Testis (tissue), 3 donors: ENCODE measurements around the gene WSB2. TPM values are rescaled to one million over a fixed set of nuclear protein-coding genes. Genes with fewer than 3 reads are reported as not detected.

Experiments used
- DNase-seq: peaks from one replicate; pipeline ENCODE4 v3.0.0-alpha.2; 2019
- H3K27ac ChIP-seq, 2 donors: fragments of 200-600 bp; sonication (generic); one replicate each; pipeline ENCODE4 v1.5.1; 2019
- H3K27me3 ChIP-seq: fragments of 200-600 bp; sonication (generic); one replicate; pipeline ENCODE4 v1.5.1; 2019
- H3K36me3 ChIP-seq: fragments of 200-600 bp; sonication (generic); one replicate; pipeline ENCODE4 v1.5.1; 2017; ENCODE audit warnings: low read depth; ENCODE audit errors: missing control alignments
- H3K4me1 ChIP-seq: fragments of 200-600 bp; sonication (generic); one replicate; pipeline ENCODE4 v1.5.1; 2019
- H3K4me3 ChIP-seq, 2 donors: fragments of 200-600 bp; sonication (generic); one replicate each; pipeline ENCODE4 v1.5.1; 2017 to 2019
- H3K9me3 ChIP-seq: fragments of 200-600 bp; sonication (generic); one replicate; pipeline ENCODE4 v1.5.1; 2017
- POLR2A ChIP-seq: fragments of 450-650 bp; IDR thresholded peaks from one replicate; pipeline ENCODE4 v1.6.1; 2017; ENCODE audit warnings: antibody characterized with exemption, mild to moderate bottlenecking, moderate library complexity
- WGBS, 2 donors: methylation state at CpG; one replicate each; pipeline ENCODE4 v1.1.5; 2018; 5-methylcytosine and 5-hydroxymethylcytosine counted together
- intact Hi-C: fragments of 100-400 bp; cut with DNase I; formaldehyde crosslinking; loops from one replicate; pipeline ENCODE4 v1.15.1; 2023; ENCODE audit warnings: low total_unique reads
- polyA plus RNA-seq: library from polyadenylated mRNA; stranded (reverse); fragments of 350-450 nt; fragmentation: Illumina TruSeq; extraction: RNeasy Lipid Tissue Mini Kit (QIAGEN cat#74804); gene quantifications from one replicate; pipeline ENCODE4 v1.2.3, GENCODE V29; 2014; ENCODE audit warnings: low read depth, low replicate concordance; ENCODE audit not compliant: insufficient read depth
- total RNA-seq, 2 donors: library from RNA; depleted of rRNA; stranded (reverse); fragments of >200 nt; gene quantifications; one replicate each; pipeline ENCODE4 v1.2.3, GENCODE V29; 2016
- TF ChIP-seq, protein P1 (sequence below), 3 experiments: fragments of 450-650 bp in 2 of 3; fragments of 200-600 bp in 1 of 3; sonication (generic) in 1 of 3; IDR thresholded peaks; one replicate each; pipeline ENCODE4 v1.5.1; 2016 to 2019; ENCODE audit warnings: antibody characterized with exemption in 3 of 3, mild to moderate bottlenecking in 2 of 3, moderate library complexity in 1 of 3

The WSB2 gene
- total and polyA plus RNA-seq, 3 donors from 2014 or later = 54.5 to 81.6 (median 59.4) TPM

DNA sequence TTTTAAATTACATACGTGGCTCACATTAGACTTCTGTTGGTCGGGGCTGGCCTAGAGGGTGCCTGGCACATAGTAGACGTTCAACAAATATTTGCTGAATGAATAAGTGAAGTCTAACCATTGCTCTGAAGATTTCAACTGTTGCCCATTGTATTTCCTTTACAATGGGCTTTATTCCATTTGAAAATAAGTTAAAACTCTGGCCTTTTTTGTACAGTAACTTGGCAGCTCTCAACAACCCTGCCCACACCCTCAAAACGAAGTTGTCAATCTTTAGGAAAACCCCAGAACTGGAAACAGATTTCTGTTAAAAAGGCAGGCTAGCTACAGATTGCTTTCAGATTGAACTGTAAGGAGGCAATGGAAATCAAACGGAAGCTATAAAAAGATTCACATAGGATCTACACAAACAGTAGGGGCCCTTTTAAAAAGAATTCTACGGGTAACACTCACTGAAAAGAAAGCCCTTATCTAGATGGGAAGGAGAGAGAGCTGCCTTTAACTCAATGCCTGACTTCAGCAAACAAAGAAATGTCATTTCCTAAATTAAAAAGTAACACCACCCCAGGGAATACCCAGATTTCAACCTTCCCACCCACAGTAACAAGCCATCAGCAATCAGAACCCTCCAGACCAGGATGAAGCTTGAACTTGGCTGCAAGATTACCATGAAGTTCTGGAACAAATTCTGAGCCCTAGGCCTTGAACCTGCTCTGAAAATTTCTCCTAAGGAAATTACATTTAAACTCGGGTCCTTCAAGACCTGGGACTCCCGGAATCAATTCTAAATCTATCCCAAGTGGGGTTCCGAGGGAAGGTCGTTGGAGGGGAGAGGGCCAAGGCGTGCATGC lies 1.4 kb downstream of the WSB2 start:
- H3K9me3 ChIP-seq = no peaks in the 10 kb centered on the region
- no peak for DNase-seq
- peak overlapping the region; percentile 94 to 97 for H3K27ac ChIP-seq
- H3K27me3 ChIP-seq = no peaks in the 10 kb centered on the region
- H3K36me3 ChIP-seq = no peaks in the 10 kb centered on the region
- intact Hi-C loops = no loop called here
- 9 to 15% methylated on average over 11 of the region's 11 CpGs for WGBS, 2 donors
- peaks cover 20% of the 10 kb centered on the region for H3K4me1 ChIP-seq
- H3K4me3 ChIP-seq = peak overlapping the region in 1 of 2 donors; percentile 80
- TF ChIP-seq POLR2A = no peak
- TF ChIP-seq, protein P1, sequence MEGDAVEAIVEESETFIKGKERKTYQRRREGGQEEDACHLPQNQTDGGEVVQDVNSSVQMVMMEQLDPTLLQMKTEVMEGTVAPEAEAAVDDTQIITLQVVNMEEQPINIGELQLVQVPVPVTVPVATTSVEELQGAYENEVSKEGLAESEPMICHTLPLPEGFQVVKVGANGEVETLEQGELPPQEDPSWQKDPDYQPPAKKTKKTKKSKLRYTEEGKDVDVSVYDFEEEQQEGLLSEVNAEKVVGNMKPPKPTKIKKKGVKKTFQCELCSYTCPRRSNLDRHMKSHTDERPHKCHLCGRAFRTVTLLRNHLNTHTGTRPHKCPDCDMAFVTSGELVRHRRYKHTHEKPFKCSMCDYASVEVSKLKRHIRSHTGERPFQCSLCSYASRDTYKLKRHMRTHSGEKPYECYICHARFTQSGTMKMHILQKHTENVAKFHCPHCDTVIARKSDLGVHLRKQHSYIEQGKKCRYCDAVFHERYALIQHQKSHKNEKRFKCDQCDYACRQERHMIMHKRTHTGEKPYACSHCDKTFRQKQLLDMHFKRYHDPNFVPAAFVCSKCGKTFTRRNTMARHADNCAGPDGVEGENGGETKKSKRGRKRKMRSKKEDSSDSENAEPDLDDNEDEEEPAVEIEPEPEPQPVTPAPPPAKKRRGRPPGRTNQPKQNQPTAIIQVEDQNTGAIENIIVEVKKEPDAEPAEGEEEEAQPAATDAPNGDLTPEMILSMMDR (IDR thresholded peaks at IDR 0.05) = no peak

DNA sequence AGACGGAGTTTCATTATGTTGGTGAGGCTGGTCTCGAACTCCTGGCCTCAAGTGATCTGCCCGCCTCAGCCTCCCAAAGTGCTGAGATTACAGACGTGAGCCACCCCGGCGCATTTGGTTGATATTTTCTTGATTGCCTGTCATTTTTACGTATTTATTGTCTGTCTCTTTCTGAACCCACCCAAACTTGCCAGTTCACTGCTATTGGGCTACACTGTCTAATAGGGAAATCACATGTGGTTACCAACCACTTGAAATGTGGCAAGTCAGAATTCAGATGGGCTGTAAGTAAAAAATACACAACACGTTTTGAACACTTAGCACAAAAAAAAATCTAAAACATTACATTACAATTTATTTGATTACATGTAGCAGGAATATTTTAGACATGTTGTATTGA lies 2.1 kb downstream of the WSB2 start:
- WGBS, 2 donors = 78 to 86% methylated on average over 8 of the region's 8 CpGs
- no peak for TF ChIP-seq POLR2A
- TF ChIP-seq, protein P1 (IDR thresholded peaks at IDR 0.05) = no peak
- no peaks in the 10 kb centered on the region for H3K9me3 ChIP-seq
- intact Hi-C loops = no loop called here
- H3K4me1 ChIP-seq = peaks cover 13% of the 10 kb centered on the region
- DNase-seq = no peak
- H3K27me3 ChIP-seq = no peaks in the 10 kb centered on the region
- no peak overlapping the region for H3K4me3 ChIP-seq
- no peaks in the 10 kb centered on the region for H3K36me3 ChIP-seq
- H3K27ac ChIP-seq = no peak overlapping the region

DNA sequence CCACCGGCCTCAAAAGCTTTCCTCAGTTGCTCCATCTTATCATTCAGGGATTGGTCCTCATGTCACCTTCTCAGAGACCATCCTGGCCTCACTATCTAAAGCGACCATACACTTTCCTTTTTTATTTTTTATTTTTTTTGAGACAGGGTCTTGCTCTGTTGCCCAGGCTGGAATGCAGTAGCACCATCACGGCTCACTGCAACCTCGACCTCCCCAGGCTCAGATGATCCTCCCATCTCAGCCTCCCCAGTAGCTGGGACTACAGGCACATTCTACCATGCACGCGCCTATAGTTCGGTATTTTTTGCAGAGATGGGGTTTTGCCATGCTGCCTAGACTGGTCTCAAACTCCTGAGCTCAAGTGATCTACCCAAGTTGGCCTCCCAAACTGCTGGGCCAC lies 2.8 kb downstream of the WSB2 start:
- H3K4me3 ChIP-seq = no peak overlapping the region
- peaks cover 7% of the 10 kb centered on the region for H3K4me1 ChIP-seq
- intact Hi-C loops = no loop called here
- no peak overlapping the region for H3K27ac ChIP-seq
- H3K9me3 ChIP-seq = no peaks in the 10 kb centered on the region
- TF ChIP-seq, protein P1 (IDR thresholded peaks at IDR 0.05) = no peak
- TF ChIP-seq POLR2A = no peak
- DNase-seq = no peak
- WGBS, 2 donors = 92 to 94% methylated on average over 7 of the region's 7 CpGs
- no peaks in the 10 kb centered on the region for H3K27me3 ChIP-seq
- H3K36me3 ChIP-seq = no peaks in the 10 kb centered on the region

GRCh38 chr12:118055865-118056773 lies 4.9 kb downstream of the WSB2 start:
- WGBS, 2 donors = 85 to 89% methylated on average over 13 of the region's 13 CpGs
- Histone ChIP-seq H3K4me1 (peaks cover 19% of the 10 kb centered on the region), H3K9me3 (no peaks in the 10 kb centered on the region), H3K36me3 (no peaks in the 10 kb centered on the region), H3K4me3 (no peak overlapping the region), H3K27me3 (no peaks in the 10 kb centered on the region), H3K27ac (no peak overlapping the region)
- intact Hi-C loops = no loop called here
- DNase-seq = no peak
- no peak for TF ChIP-seq POLR2A
- TF ChIP-seq, protein P1 (IDR thresholded peaks at IDR 0.05) = no peak
